HG03103 (cell line): ENCODE results near the gene EYA4.
"Not testable (repeated sequence)": the region's sequence is repeated elsewhere in the genome, so short reads cannot be mapped to it uniquely, and the experiment has no call there.

ENCODE experiments used
- ATAC-seq: cut with Tn5 transposase; IDR thresholded peaks from one replicate; pipeline ENCODE4 v1.9.1; 2021; ENCODE audit warnings: low read depth; ENCODE audit not compliant: unreplicated experiment

EYA4 gene

DNA sequence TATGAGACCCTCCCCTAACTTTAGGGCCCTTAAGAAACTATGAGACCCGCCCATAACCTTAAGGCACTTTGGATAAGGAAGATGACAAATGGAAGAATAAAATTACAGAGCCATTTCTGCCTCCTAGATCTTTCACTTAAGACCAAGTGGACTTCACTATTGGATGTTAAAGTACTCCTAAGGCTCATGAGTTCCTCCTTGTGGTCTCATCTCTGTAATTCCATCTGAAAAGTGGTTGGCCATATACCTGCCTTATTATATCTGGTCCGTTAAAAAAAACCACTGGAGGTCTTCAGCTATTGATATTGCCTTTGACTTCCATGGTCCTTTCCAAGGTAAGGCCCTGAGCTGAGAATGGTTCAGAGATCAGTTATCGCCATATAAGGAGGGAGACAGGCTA is 310.3 kb downstream of the EYA4 start:
- no peak for ATAC-seq

DNA sequence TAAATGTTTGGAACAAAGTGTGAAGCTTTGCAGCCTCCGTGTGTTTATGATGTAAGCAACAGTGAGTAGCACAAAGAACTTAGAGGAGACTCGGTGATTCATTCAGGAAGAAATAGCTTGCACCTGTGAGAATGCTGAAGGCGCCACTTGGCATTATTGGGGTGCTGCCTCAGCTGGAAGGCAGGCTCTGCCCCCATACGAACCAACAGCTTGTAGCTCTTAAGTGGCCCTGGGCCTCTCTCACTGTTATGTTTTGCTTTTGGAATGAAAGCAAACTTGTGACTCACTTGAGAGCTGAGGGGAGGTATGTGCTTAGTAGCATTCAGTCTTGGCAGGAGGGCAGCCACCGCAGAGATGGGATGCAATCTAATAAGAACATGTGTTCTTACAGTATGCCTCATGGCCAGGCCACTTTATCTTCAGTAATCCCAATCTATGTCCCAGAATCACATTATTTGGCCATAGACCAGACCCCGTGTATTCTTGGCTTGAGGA is 310.7 kb downstream of the EYA4 start:
- ATAC-seq = no peak

GRCh38 chr6:133553652-133554051 is 312.5 kb downstream of the EYA4 start:
- ATAC-seq = no peak

GRCh38 chr6:133554121-133554520 is 313.0 kb downstream of the EYA4 start:
- not testable (repeated sequence) for ATAC-seq

DNA sequence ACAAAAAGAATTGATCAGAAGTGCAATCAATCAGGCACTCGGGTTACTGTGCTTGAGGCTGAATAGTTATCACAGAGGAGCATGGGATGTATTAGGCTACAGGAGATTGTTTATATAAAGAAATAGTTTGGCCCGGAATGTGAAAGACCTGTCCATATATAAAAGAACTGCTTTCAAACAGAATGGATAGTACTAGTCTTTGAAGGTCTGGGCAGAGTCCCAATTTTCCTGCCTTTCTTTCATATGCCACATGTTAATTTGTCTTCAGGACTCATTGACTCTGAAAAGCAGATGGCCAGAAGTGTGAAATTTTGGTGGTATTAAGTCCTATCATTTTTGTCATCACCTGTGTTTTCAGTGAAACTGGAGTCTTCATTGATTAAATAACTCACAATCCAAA is 314.5 kb downstream of the EYA4 start:
- no peak for ATAC-seq

DNA sequence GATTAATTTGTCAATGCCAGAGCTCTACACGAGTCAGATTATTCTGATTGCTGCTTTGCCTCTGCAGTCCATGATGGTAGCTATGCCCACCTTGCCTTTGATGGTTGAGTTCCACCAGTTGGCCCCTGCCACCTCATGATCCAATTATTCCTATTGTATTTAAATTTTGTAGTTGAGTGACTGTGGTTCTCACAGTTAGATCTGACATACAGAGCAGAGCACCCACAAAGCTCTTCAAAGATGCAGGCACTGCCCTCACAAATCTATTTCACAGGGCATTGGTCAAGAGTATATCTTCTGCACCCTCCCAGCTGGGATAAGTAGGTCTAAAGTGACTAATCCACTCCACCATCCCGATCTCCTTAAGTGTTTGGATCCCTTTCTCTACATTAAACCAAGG is 318.8 kb downstream of the EYA4 start:
- ATAC-seq = no peak

DNA sequence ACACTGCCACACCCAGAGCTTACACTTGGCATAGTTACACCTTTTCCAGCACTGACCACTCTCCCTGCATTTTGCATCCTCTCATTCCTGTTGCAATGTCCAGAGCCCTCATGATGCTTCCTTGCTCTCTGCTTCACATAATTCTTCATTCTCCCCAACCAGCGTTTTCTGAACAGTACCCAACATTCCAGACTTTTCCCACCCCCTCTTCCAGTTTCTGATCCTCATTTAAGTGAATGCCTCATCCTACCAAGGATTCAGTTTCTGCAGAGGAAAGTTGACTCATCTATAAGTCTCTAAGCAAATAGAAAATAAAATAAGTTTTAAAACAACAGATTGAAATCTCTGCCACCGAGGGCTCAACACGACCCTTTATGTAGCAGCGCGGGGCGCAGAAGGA is 326.5 kb downstream of the EYA4 start:
- no peak for ATAC-seq

- peak; percentile 67 for ATAC-seq
Observed at GRCh38 chr6:133568970-133569889, 328.1 kb downstream of the EYA4 start.

DNA sequence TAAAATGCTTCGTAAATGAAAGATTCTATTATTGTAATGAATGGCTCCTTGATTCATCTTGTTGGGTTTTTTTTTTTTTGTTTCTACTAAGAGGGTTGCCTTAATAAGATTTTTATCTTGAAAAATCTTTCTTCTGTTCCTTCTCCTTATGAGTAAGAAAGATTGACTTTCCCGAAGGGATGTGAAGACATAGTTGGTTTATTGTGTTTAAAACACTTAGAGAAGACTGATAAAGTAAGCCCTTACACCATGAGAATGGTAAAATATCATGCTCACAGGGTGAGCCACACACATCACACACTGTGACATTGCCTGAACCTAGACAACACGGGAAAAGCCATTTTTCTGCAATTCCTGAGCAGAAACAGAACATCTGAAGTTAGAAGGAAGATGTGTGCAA is 330.5 kb downstream of the EYA4 start:
- no peak for ATAC-seq

DNA sequence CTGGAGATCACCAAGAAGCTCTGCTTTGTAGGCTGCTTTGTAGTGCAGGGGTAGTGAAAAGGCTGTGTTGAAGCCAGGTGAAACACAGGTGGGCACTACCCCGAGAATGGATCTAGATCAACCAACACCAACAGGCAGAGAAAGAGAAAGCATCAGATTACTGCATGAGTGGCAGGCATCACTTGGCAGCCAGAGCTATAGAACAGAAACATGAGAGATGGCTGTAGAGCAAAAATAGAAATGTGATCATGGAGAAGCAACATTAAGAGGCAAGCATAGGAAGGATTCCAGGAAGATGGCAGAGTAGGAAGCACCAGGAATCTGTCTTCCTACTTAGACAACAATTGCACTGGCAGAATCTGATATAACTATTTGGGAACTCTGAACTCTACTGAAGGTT is 336.7 kb downstream of the EYA4 start:
- no peak for ATAC-seq
